Fibroblast of peridontal ligament (primary cell): Measurements from ENCODE around the gene ERMAP.
"Not testable (repeated sequence)": the region's sequence is repeated elsewhere in the genome, so short reads cannot be mapped to it uniquely, and the experiment has no call there.

ENCODE experiments used
- DNase-seq: peaks from one replicate; pipeline ENCODE4 v3.0.0-alpha.2; 2010; ENCODE audit errors: extremely low read depth

ERMAP gene

DNA sequence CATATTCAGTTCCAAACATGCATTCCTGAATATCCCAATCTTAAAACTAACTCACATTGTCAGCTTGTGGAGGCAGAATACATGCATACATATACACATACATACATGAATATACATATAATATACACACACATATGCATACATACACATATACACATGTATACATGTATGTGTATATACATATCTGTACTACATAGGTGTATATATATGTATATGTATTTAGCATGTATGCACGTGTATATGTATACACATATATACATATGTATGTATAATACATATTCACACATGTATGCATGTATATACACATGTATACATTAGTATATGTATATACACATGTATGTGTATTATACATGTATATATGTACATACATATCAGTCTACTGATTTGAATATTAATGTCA, 28.3 kb downstream of the ERMAP start:
- DNase-seq: no peak

DNA sequence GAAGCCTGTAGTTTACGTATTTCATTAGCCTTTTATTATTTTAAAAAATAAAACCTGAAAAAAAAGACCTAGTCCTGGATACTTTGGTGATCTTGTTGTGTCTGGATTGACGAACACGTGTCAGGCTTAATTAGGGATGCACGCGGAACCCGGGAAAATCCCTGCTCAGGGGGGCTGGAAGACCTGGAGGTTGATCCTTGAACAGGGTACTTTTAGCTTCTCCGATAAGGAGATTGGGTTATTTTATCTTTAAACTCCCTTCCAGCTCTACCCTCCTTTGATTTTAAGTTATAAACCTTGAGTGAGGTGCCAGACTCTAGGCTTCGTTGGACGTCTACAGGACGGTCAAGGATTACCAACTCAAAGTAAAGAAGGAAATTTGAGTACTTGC, 28.9 kb downstream of the ERMAP start:
- DNase-seq: no peak

DNA sequence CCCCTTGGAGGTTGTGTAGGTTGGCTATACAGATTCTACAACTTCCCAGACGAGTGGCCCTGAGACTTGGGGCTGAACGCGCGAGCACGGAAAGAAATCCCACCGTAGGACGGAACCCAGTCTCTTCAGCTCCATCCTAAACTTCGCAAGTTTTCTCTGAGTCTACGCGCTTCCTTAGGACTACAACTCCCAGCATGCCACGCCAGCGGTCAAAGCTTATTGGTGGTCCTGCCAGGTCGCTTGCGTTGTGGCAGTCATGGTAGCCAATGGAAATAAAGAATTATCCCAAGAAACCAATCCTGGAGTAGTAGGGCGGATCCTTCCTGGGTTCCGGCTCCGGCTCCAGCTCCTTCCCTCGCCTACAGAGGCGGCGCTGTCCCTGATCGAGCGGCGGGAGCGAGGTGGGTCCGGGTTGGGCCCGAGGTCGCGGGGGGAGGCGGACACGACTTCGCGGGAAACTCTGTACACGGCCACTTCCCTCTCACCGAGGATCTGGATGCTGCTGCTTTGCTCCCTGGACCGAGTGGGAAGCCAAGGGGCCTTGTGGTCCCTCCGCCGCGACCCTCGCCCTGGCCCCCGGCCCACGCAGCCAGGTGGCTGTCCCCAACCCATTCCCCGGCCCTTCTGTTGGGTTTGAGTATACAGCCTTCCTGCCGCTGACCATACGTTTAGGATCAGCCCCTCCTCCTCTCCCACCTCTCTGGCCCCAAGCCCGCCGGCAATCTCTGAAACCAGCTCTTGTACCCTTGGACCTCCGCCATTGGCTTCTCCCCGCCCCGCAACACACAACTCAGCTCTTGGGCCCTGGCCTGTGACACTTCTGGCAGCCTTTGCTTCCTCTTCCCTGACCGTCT, 29.6 kb downstream of the ERMAP start, which contains the start of gene ZNF691:
Gene ZNF691 (plus strand): TSS at position 357 of the 854 bp plus-strand sequence. CDS start 3,046 bp downstream, outside the sequence.
- DNase-seq: peak; percentile 97

DNA sequence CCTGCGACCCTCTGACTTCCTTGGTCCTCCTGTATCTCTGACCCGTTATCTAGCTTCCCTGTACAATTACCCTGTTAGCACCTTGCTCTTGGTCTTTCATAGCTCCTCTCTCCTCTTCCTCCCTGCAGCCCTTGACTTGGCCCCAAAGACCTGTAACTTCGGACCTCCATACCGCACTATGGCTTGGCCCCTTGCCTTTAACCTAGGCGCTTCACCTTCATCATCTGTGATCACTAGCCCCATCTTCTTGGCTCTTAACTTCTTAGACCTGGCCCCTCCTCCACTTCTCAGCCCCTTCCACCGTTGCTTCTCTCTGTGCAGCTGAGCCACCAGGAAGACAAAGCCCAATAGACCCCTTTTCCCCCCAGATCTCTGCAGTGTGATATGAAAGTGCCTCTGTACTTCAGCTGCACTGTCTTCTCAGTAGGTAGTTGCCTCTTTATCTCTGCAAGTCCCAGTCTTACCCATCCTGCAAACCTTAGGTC, 30.2 kb downstream of the ERMAP start:
- no peak for DNase-seq

DNA sequence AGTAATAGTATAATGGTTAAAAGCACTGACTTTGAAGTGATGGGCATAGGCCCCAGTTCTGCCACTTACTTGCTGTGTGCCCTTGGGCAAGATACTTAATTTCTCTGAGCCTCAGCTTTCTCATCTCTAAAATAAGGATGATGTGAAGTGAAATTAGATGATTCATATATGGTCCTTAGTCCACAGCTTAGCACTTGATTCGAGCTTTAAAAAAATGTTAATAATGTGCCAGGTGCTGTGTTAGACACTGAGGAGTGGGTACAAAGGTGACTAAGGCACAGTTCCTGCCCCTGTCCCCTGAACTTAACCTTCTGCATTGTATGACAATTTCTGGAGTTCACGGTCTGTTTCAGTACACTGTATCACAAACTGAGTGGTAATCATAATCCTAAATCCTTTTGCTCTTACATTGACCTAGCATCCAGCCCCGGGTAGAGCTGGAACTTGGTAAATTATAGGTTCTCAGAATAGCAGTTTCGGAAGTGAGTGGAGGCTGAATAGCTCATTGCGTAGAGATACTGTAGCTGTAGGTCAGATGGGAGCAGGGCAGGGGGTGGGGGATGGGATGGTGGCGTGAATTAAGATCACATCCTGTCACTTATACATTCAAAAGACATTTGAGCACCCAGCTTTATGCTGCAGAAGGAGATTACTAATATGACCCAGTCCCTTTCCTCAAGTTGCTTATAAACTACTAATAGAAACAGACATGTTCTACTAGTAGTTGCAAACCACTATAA, 31.0 kb downstream of the ERMAP start:
- no peak for DNase-seq

DNA sequence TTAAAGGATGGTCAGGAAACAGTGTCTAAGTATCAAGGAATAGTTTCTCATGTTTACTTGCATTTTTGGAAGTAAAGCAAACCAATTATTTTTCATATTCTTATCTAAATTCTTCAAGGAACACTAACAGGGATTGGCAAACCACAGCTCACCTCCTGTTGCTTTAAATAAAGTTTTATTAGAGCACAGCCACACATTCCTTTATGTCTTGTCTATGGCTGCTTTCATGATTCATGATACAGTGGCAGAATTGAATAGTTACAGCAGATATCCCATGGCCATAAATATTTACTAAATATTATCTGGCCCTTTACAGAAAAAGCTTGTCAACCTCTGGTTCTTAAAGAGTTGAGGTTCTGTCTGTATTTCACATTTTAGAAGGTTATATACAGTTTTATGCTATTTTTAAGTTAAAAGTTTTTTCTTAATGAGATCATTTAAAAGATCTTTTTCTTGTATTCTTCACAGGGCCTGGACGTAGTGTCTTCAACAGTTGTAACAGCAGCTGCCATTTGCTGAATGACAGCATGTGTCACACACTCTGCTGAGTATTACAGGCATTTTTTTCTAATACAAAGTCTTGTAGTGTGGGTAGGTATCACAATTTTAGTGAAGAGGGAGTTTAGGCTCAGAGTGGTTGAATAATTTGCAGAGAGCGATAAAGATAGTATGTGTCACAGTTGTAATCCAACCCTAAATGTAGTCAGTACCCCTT, 32.1 kb downstream of the ERMAP start:
- DNase-seq: no peak

DNA sequence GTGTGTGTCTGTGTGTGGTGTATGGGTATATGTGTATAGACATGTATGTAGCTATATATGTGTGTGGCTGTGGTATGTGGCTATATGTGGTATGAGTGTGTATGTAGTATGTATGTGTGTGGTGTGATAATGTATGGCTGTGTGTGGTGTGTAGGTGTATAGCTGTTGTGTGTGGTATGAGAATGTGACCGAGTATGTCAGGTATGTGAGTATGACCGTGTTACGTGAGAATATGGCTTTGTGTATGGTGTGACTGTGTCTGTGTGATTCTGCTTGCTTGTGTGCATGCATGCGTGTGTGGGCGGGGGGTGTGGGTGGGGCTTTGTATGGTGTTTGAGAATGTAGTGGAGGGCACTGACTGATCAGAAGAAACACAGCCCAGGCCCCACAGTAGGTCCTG, 33.0 kb downstream of the ERMAP start:
- no peak for DNase-seq

DNA sequence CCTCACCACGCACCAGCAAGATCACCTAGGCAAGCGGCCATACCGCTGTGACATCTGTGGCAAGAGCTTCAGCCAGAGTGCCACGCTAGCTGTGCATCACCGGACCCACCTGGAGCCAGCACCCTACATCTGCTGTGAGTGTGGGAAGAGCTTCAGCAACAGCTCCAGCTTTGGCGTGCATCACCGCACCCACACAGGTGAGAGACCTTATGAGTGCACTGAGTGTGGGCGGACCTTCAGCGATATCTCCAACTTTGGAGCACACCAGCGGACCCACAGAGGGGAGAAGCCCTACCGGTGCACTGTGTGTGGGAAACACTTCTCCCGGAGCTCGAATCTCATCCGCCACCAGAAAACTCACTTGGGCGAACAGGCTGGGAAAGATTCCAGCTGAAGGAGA, 34.5 kb downstream of the ERMAP start:
- no peak for DNase-seq

DNA sequence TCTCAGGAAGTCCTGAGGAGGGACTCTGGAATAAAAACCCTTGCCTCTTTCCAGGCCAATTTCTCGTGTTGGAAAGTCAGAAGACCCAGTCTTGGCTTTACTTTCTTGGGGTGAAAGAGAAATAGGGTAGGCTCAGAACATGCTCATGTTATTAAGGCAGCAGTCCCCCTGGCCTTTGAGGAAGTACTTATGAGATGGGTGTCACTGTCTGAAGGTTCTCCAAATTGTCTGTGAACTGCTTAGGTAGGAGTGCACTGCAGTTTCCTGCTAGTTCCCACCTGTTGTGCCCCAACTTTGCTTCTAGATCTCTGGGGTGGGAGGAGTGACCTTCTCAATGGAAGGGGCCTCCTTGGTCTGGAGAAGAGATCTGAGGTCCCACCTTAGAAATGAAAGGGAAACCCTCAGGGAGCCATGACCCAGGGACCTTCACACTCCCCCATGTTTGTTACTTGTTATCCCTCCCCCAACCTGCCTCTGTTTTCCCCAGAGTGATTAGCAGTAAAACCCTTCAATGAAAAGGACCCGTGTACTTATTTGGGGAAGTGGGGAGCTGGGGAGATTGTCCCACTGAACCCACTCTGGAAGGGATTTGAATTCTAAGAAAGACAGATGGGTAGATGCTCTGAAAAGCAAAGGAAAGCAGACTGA, 35.2 kb downstream of the ERMAP start:
- no peak for DNase-seq

DNA sequence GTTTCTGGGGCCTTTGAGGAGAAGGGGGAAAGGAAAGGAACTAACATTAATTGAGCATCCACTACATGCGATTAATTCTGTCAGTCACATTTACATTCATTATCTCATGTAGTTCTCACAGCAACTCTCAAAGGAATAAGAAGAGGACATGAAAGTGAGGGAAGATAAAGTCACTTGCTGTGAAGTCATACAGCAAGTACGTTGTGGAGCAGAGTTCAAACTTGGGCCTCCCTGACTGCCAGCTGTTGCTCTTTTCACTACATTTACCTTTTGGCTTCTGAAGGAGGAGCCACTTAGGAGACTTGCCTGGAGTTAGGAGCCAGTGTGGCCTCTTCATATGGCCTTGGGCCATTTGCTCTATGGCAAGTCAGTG, 35.7 kb downstream of the ERMAP start:
- no peak for DNase-seq

DNA sequence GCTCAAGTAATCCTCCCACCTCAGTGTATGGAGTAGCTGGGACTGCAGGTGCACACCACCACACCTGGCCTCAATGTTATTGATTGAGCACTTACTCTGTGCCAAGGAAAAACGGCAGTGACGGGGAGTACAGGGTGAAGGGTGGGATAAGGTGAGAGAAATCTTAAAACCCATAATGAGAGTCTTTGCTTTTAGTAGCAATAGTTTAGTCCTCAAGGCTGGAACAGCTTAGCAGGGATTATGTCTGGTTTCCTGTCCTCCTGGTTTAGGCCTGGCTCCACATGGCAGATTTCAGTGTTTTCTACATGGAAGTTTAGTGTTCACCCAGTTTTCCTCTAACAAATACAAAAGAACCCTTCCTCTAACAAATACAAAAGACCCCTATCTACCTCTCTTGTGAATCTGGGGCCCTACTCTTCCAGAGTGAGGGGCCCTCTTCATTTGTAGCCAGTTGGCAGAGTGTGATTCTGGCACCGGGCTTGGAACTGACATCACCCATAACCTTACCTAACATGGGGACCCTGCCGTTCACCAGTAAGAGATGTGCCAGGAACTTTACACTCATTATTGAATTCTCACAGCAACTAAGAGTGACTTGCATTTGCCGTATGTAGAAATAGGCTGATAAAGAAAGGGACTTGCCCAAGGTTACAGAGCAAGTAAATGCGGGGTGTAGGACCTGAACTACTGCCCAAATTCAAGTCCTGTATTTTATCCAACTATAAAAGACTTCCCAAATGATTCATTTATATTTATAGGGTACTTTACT, 36.4 kb downstream of the ERMAP start:
- DNase-seq: no peak

DNA sequence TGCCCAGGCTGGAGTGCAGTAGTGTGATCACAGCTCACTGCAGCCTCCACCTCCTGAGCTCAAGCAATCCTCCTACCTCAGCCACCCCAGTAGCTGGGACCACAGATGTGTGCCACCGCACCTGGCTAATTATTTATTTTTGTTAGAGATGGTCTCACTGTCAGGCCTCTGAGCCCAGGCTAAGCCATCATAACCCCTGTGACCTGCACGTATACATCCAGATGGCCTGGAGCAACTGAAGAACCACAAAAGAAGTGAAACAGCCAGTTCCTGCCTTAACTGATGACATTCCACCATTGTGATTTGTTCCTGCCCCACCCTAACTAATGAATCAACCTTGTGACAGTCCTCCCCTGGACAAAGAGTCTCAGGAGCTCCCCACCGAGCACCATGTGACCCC, 39.6 kb downstream of the ERMAP start:
- not testable (repeated sequence) for DNase-seq

DNA sequence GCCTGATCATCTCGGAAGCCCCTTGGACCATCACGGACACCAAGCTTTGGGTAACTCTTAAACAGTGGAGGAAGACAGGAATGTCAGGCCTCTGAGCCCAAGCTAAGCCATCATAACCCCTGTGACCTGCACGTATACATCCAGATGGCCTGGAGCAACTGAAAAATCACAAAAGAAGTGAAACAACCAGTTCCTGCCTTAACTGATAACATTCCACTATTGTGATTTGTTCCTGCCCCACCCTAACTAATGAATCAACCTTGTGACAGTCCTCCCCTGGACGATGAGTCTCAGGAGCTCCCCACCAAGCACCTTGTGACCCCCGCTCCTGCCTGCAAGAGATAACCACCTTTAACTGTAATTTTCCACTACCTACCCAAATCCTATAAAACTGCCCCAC, 42.4 kb downstream of the ERMAP start:
- DNase-seq: not testable (repeated sequence)

DNA sequence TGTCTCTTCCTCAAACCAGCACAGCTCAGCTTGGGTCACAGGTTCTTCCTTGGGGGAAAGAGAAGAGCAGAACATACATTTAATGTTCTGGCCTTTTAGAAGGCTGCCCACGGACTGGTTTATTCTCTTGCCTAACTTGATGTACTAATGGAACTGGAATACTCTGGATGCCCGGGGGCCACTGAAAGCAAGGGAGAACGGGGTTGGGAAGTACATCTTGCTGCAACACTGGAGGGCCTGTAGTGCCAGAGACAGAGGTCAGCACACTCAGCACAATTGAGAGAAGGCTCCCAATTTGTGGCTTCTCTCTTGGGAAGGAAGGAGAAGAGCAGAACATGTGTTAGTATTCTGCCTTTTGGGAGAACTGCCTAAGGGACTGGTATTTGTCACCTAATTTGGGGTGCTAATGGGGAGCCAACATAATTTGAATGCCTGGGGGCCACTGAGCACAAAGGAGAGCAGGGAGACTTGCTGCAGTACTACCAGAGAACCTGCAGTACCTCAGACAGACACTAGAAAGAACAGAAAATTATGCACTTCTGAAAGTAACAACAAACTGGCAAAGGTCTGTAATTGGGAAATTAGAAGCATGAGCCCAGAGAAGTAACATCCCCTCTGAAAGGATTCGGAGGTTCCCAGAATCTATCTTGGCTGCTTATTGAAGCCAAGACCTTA, 43.6 kb downstream of the ERMAP start:
- DNase-seq: no peak

DNA sequence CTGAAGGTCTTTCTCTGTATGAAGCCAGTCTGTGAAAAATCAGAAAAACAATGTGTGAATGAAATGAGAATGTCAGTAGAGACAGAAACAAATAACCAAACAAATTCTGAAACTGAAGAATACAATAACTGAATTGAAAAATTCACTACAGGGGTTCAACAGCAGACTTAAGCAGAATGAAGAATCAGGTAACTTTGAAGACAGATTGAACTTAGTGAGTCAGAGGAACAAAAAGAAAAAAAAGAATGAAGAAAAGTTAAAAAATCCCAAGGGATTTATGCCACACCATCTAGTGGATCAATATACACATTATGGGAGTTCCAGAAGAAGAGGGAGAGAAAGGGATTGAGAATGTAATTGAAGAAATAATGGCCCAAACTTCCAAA, 44.1 kb downstream of the ERMAP start:
- DNase-seq: no peak

DNA sequence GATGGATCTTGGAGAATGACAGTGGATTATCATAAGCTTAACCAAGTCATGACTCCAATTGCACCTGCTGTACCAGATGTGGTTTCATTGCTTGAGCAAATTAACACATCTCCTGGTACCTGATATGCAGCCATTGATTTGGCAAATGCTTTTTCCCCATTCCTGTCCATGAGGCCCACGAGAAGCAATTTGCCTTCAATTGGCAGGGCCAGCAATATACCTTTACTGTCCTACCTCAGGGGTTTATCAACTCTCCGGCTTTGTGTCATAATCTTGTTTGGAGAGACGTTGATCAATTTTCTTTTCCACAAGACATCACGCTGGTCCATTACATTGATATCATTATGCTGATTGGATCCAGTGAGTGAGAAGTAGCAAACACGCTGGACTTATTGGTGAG, 49.6 kb downstream of the ERMAP start:
- no peak for DNase-seq

DNA sequence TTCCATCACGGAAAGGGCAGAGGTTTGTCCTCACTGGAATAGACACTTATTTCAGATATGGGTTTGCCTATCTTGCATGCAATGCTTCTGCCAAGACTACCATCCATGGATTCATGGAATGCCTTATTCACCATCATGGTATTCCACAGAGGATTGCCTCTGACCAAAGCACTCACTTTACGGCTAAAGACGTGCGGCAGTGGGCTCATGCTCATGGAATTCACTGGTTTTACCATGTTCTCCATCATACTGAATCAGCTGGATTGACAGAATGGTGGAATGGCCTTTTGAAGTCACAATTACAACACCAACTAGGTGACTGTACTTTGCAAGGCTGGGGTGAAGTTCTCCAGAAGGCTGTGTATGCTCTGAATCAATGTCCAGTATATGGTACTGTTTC, 51.5 kb downstream of the ERMAP start:
- DNase-seq: peak; percentile 17

DNA sequence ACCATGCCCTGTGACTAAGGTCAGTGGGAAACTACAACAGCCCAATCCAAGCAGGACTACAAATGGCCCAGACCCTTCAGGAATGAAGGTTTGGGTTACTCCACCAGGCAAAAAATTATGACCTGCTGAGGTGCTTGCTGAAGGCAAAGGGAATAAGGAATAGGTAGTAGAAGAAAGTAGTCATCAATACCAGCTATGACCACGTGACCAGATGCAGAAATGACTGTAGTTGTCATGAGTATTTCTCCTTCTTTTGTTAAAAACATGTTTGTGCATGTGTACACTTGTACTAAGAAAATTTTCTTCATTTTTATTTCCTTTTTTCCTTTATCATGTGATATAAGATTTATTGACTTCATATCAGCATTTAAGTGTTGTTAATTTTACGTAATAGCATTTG, 52.3 kb downstream of the ERMAP start:
- not testable (repeated sequence) for DNase-seq

DNA sequence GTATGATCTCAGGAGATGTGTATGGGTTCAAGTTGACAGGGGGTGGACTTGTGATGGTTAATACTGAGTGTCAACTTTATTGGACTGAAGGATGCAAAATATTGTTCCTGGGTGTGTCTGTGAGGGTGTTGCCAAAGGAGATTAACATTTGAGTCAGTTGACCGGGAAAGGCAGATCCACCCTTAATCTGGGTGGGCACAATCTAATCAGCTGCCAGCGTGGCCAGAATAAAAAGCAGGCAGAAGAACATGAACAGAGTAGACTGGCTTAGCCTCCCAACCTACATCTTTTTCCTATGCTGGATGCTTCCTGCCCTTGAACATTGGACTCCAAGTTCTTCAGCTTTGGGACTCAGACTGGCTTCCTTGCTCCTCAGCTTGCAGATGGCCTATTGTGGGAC, 52.8 kb downstream of the ERMAP start:
- DNase-seq: not testable (repeated sequence)

DNA sequence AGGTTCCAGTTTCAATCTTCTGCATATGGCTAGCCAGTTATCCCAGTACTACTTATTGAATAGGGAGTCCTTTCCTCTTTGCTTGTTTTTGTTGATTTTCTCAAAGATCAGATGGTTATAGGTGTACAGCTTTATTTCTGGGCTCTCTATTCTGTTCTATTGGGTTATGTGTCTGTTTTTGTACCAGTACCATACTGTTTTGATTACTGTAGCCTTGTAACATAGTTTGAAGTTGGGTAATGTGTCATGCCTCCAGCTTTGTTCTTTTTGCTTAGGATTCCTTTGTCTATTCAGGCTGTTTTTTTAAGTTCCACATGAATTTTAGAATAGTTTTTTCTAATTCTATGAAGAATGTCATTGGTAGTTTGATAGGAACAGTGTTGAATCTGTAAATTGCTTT, 56.2 kb downstream of the ERMAP start:
- DNase-seq: not testable (repeated sequence)

DNA sequence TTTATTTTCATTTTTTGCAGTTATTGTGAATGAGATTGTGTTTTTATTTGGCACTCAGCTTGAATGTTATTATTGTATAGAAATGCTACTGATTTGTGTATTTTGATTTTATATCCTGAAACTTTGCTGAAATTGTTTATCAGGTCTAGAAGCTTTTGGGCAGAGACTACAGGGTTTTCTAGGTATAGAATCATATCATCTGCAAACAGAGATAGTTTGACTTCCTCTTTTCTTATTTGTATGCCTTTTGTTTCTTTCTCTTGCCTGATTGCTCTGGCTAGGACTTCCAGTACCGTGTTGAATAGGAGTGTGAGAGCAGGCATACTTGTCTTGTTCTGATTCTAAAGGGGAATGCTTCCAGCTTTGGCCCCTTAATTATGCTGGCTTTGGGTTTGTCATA, 56.7 kb downstream of the ERMAP start:
- no peak for DNase-seq
